Measurements from ENCODE around the gene SHLD2. TPM values are rescaled to one million over a fixed set of nuclear protein-coding genes. Genes with fewer than 3 reads are reported as not detected.
"Not testable (repeated sequence)": the region's sequence is repeated elsewhere in the genome, so short reads cannot be mapped to it uniquely, and the experiment has no call there.

Gene SHLD2
- total RNA-seq, 6 experiments from 2014 or later, result 22.5 to 33.2 (median 27.2) TPM

GRCh38 chr10:87162703-87163293 lies 67.8 kb downstream of the SHLD2 start:
- 82% methylated on average over 3 of the region's 3 CpGs for WGBS (ENCODE audit: insufficient coverage, low coverage, low lambda C conversion rate, missing lambda C conversion rate)
- DNase-seq; intact Hi-C loops (cut with DNase I); H3K27ac ChIP-seq; H3K4me1 ChIP-seq; H3K36me3 ChIP-seq; H3K27me3 ChIP-seq; H3K9me3 ChIP-seq; H3K4me3 ChIP-seq: not testable (repeated sequence)
- TF ChIP-seq CTCF (IDR thresholded peaks at IDR 0.05), result peak in 2 of 4 donors; percentile 6 to 22
- ATAC-seq, result peak in 3 of 4 donors; percentile 28 to 53 (median 48)

- WGBS (ENCODE audit: insufficient coverage, low coverage, low lambda C conversion rate, missing lambda C conversion rate), result 88% methylated on average over 1 of the region's 2 CpGs
- not testable (repeated sequence) for H3K9me3 ChIP-seq
Measured at GRCh38 chr10:87163414-87163813, 68.4 kb downstream of the SHLD2 start.

GRCh38 chr10:87169857-87170256 lies 74.9 kb downstream of the SHLD2 start:
- WGBS (ENCODE audit: insufficient coverage, low coverage, low lambda C conversion rate, missing lambda C conversion rate), result 46% methylated on average over 3 of the region's 4 CpGs
- H3K9me3 ChIP-seq; intact Hi-C loops (cut with DNase I); H3K4me3 ChIP-seq; H3K27me3 ChIP-seq; DNase-seq; H3K36me3 ChIP-seq: not testable (repeated sequence)
- ATAC-seq, result peak; percentile 5 to 56 (median 29)
- peak overlapping the region; percentile 22 to 59 (median 44) for H3K27ac ChIP-seq
- peaks cover 0 to 18% (median 0%) of the 10 kb centered on the region in 4 donors for H3K4me1 ChIP-seq

More at GRCh38 chr10:87163414-87163813, 68.4 kb downstream of the SHLD2 start:
- H3K36me3 ChIP-seq; H3K4me3 ChIP-seq; ATAC-seq; H3K27me3 ChIP-seq; H3K4me1 ChIP-seq; intact Hi-C loops (cut with DNase I); H3K27ac ChIP-seq; DNase-seq: not testable (repeated sequence)

- H3K27me3 ChIP-seq; H3K9me3 ChIP-seq; H3K4me3 ChIP-seq; H3K36me3 ChIP-seq; DNase-seq; intact Hi-C loops (cut with DNase I): not testable (repeated sequence)
- peak; percentile 12 to 69 (median 31) for ATAC-seq
- Histone ChIP-seq H3K4me1 (peaks cover 0 to 18% (median 0%) of the 10 kb centered on the region in 4 donors), H3K27ac (peak overlapping the region; percentile 22 to 59 (median 51))
- 17% methylated on average over 1 of the region's 4 CpGs for WGBS (ENCODE audit: insufficient coverage, low coverage, low lambda C conversion rate, missing lambda C conversion rate)
Measured at GRCh38 chr10:87170705-87171104, 75.7 kb downstream of the SHLD2 start.

GRCh38 chr10:87171670-87172069 lies 76.7 kb downstream of the SHLD2 start:
- ATAC-seq, result peak; percentile 90 to 95 (median 94)
- H3K36me3 ChIP-seq; H3K27me3 ChIP-seq; intact Hi-C loops (cut with DNase I); H3K9me3 ChIP-seq; DNase-seq: not testable (repeated sequence)
- Histone ChIP-seq H3K27ac (peak overlapping the region; percentile 31 to 75 (median 57)), H3K4me1 (peaks cover 0 to 18% (median 0%) of the 10 kb centered on the region in 4 donors), H3K4me3 (peak overlapping the region in 1 of 3 donors; percentile 18)
- 35% methylated on average over 1 of the region's 1 CpG for WGBS (ENCODE audit: insufficient coverage, low coverage, low lambda C conversion rate, missing lambda C conversion rate)

GRCh38 chr10:87172178-87172577 lies 77.2 kb downstream of the SHLD2 start:
- H3K4me1 ChIP-seq, result peaks cover 0 to 18% (median 0%) of the 10 kb centered on the region in 4 donors
- H3K9me3 ChIP-seq; H3K36me3 ChIP-seq; H3K27me3 ChIP-seq; DNase-seq; intact Hi-C loops (cut with DNase I): not testable (repeated sequence)
- peak; percentile 46 to 58 (median 52) for ATAC-seq
- H3K4me3 ChIP-seq, result peak overlapping the region in 1 of 3 donors; percentile 18
- H3K27ac ChIP-seq, result peak overlapping the region; percentile 31 to 75 (median 57)

- H3K4me3 ChIP-seq; DNase-seq; H3K9me3 ChIP-seq; H3K27me3 ChIP-seq; intact Hi-C loops (cut with DNase I); H3K36me3 ChIP-seq; H3K4me1 ChIP-seq: not testable (repeated sequence)
- 30% methylated on average over 2 of the region's 3 CpGs for WGBS (ENCODE audit: insufficient coverage, low coverage, low lambda C conversion rate, missing lambda C conversion rate)
- H3K27ac ChIP-seq, result peak overlapping the region in 1 of 3 donors; percentile 29
- ATAC-seq, result peak in 3 of 4 donors; percentile 62 to 68 (median 64)
Measured at GRCh38 chr10:87177587-87177986, 82.6 kb downstream of the SHLD2 start.

GRCh38 chr10:87184421-87184820 lies 89.4 kb downstream of the SHLD2 start:
- H3K9me3 ChIP-seq; DNase-seq; intact Hi-C loops (cut with DNase I); H3K27me3 ChIP-seq; H3K4me3 ChIP-seq; H3K4me1 ChIP-seq; H3K27ac ChIP-seq: not testable (repeated sequence)
- 74% methylated on average over 5 of the region's 6 CpGs for WGBS (ENCODE audit: insufficient coverage, low coverage, low lambda C conversion rate, missing lambda C conversion rate)
- peak; percentile 51 to 82 (median 64) for ATAC-seq
- H3K36me3 ChIP-seq, result peaks cover 0 to 18% (median 0%) of the 10 kb centered on the region in 4 donors

- H3K36me3 ChIP-seq, result peaks cover 0 to 11% (median 0%) of the 10 kb centered on the region in 4 donors
- intact Hi-C loops (cut with DNase I); H3K9me3 ChIP-seq; H3K4me3 ChIP-seq; DNase-seq; H3K27me3 ChIP-seq; H3K4me1 ChIP-seq; H3K27ac ChIP-seq: not testable (repeated sequence)
- 73% methylated on average over 2 of the region's 4 CpGs for WGBS (ENCODE audit: insufficient coverage, low coverage, low lambda C conversion rate, missing lambda C conversion rate)
- ATAC-seq, result peak in 1 of 4 donors; percentile 17
Measured at GRCh38 chr10:87186016-87186415, 91.0 kb downstream of the SHLD2 start.

- peaks cover 0 to 21% (median 0%) of the 10 kb centered on the region in 4 donors for H3K36me3 ChIP-seq
- H3K4me1 ChIP-seq; intact Hi-C loops (cut with DNase I); H3K27ac ChIP-seq; H3K9me3 ChIP-seq; H3K27me3 ChIP-seq; ATAC-seq; DNase-seq; H3K4me3 ChIP-seq: not testable (repeated sequence)
- WGBS (ENCODE audit: insufficient coverage, low coverage, low lambda C conversion rate, missing lambda C conversion rate), result 96% methylated on average over 3 of the region's 3 CpGs
Measured at GRCh38 chr10:87187573-87187972, 92.6 kb downstream of the SHLD2 start.

- H3K27ac ChIP-seq; ATAC-seq; H3K4me3 ChIP-seq; H3K4me1 ChIP-seq; H3K27me3 ChIP-seq; intact Hi-C loops (cut with DNase I); H3K9me3 ChIP-seq; DNase-seq: not testable (repeated sequence)
- WGBS (ENCODE audit: insufficient coverage, low coverage, low lambda C conversion rate, missing lambda C conversion rate), result 92% methylated on average over 2 of the region's 3 CpGs
- H3K36me3 ChIP-seq, result peaks cover 0 to 19% (median 0%) of the 10 kb centered on the region in 4 donors
Measured at GRCh38 chr10:87191841-87192240, 96.8 kb downstream of the SHLD2 start.
